RPMI8226 (cell line): Measurements from ENCODE around the gene ANKRD18A.
A peak's percentile ranks its signal among the peaks of the same experiment; 100 is the strongest.
"Not testable (repeated sequence)": the region's sequence is repeated elsewhere in the genome, so short reads cannot be mapped to it uniquely, and the experiment has no call there.

ENCODE experiments used
- DNase-seq: peaks from one replicate; pipeline ENCODE4 v3.0.0-alpha.2; 2015

ANKRD18A gene

DNA sequence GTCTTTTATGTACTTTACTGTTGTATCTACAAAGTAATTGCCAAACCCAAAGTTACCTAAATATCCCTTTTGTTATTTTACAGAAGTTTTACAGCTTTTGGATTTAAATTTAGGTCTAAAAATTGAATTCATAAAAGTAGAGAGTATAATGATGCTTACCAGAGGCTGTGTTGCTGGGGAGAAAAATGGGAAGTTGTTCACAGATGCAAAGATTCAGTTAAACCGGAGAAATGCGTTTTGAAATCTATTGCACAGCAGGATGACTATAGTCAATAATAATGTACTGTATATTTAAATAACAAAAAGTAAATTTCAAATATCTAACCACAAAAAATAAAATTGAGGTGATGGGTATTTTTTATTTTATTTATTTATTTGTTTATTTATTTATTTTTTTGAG lies 2.6 kb upstream of the ANKRD18A start:
- DNase-seq = no peak

DNA sequence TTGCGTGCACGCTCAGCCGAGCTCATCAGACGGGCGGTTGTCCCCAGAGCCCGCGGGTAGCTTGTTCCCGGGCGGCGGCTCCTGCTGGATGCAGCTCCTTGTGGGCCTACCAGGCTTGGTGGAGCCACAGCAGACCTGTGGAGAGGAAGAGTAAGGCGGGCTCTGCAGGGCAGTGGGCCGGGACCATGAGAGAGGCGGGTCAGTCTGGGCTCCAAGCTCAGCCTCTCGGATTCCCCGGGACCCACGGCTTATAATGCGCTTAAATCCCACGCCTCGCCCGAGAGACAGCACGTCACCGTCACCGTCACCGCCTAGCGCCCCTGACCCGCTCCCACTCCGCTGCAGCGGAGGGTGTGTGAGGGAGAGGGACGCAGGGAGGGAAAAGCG lies 1.9 kb upstream of the ANKRD18A start:
- DNase-seq = no peak

DNA sequence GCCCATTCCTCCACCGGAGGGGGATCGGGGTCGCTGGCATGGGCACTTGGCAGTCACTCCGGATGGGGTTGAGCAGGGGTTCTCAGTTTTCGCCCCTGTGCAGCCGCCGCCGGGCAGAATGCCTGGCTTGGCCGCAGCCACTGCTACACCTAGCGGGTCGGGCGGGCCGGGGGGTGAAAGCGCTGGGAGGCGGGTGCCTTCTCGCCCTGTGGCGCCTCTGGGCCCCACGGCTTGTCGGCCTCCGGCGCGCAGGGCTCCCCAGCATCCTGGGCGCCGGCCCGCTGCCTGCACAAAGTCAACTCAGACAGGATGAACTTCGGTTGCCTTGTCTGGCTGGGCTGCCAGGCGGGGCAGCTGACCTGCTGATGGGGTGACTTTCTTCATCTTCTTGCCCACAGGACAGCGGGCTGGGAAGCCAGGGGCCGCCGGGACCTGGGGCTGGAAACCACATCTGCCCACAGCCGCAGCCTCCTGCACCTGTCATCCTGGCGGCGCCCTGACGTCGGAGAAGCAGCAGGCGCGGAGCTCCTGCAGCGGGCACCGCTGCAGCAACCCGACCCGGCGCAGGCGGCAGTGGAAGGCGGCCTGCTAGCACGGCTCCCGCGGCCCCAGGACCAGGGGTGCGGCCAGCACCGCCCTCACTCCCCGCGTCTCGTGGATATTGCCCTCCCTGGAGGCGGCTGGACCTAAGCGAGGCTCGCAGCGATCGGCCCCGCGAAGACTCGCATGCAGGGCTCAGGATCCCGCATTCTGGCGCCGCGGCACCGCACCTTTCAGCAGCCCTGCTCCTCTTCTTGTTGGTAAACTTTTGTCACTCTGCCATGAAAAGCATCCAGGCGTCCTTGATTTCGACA lies 1.3 kb upstream of the ANKRD18A start:
- peak; percentile 61 for DNase-seq

DNA sequence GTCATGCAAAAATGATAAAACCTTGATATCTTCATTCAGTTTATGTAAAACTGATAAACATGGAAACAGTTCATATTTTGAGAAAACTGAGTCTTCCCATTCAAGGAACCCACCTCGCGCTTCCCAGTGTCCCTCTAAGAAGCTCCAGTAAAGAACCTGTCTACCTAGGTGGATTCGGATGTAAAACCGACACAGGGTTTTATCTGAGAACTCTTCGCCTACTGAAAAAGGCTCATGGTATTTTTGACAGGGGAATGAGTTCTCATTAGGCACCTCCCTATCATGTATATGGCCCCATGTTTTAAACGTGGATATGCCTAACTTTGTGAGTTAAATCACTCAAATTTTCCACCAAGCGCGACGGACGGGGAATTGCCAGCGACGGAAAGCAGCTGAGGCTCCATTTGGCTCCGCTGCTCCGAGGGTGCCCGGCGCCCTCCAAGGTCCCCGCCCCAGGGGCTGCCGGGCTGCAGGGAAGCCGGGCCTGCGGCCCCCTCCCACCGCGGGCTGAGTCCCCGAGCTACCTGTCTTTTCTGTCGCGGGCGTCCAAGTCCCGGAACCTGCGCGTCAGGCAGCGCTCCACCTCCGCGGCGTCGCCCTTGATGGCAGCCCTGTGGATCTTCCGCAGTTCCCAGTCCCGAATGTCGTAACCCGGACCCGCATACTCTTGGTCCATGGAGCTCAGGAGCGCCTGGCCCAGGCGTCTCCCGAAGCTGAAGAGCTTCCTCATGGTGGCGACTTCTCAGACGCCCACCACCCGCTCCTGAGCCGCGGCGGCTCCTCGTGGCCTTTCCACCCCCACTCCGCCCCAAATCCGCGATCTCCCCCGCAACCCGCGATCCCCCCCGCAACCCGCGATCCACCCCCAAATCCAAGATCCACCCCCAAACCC lies 594 bp downstream of the ANKRD18A start:
- no peak for DNase-seq

DNA sequence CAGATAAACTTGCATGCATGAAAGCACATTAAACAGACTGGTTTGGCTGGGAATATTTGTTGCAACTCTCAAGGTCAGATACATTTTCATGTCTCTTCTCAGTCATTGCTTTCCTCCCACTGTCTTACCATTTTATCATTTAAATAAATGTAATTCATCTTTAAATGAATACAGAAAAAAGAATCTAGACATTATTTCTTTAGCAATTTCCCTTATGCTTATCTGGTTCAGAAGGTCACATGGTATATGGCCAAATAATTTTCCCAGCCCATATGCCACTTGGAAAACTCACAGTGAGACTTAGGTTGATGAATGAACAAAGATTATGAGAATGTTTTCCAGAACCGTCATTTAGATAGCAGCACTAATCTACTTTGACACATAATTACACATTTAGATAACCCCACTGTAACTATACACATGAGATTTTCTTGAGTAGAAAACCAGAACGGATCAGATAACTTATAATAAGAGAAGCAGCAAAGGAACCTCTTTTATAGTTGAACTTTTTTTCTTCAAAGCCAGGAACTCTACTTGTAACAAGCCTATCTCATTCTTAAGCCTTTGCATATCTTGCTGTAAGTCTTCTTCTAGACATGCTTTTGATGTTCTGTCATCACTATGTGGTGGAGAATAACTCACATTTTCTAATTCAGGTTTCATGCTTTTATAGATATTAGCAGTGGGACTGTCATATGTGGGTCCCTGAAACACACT lies 22.2 kb downstream of the ANKRD18A start:
- not testable (repeated sequence) for DNase-seq

DNA sequence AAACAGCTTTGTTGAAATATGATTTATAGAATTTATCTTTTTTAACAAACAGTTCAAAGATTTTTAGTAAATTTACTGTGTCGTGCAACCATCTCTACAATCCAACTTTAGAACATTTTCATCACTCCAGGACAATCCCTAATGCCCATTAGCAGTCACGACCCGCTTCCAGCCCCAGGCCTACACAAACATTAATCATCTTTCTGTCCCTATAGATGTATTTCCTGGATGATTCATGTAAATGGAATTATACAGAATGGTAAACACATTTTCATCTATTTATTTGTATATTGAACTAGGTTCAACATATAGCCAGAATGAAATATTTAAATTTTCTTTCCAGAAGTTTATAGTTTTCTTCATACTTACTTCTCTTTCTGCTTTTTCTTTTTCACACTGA lies 25.3 kb downstream of the ANKRD18A start:
- not testable (repeated sequence) for DNase-seq

DNA sequence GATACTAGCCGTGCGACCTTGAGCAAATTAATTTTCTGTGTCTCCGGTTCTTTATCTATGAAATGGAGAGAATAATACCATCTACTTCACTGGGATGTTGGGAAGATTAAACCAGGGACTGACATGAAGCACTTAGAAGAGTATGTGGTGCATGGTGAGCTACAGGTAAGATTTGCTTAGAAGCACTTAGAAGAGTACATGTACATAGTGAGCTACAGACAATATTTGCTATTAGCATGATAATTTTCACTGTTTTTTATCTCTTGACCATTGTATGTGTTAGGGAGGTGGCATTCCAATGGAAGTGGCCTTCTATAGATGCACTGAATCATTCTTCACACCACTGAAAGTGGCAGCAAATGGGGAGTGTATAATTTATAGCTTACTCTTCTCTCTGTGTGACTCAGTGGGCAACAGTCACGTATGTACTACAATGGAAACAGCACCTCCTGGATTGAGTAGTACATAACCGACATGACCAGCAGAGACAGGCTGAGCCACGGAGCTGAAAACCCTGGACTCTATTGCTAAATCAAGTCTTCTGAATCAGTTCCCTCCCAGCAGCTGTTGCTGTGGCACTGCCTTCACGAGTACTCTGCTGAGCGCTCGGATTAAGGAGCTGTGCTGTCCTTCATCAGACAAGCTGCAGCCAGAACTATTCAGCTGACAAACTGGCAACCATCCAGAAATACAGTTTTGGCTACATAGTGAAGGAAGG lies 28.9 kb downstream of the ANKRD18A start:
- DNase-seq = peak; percentile 4

DNA sequence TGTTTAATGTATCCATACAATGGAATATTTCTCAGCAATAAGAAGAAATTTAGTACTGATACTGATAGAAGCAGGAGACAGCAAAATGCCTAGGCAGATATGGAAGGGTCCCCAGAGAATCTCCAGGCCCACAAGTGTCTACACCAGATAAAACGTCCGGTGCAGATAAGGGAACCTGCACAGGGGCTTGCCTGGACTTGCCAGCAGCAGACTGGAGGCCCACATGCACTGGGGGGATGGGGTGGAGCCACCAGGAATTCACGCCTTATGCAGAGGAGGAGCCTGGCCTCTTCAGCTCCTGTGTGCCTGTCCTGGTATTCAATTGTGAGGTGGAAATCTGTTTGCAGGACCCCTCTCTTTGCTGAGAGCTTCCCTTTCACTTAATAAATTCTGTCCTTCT lies 36.6 kb downstream of the ANKRD18A start:
- DNase-seq = not testable (repeated sequence)

DNA sequence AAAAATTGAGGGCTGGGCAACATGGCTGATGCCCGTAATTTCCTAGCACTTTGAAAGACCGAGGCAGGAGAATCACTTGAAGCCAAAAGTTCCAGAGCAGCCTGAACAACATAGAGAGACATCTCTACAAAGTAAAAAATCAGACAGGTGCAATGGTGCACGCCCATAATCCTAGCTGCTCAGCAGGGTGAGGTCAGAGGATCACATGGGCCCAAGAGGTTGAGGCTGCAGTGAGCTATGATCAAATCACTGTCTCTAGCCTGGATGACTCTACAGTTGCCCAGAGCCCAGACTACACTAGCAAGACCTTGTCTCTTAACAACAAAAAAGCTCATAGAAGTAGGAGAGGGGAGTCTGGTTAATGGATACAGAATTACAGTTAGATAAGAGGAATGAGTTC lies 40.3 kb downstream of the ANKRD18A start:
- not testable (repeated sequence) for DNase-seq

DNA sequence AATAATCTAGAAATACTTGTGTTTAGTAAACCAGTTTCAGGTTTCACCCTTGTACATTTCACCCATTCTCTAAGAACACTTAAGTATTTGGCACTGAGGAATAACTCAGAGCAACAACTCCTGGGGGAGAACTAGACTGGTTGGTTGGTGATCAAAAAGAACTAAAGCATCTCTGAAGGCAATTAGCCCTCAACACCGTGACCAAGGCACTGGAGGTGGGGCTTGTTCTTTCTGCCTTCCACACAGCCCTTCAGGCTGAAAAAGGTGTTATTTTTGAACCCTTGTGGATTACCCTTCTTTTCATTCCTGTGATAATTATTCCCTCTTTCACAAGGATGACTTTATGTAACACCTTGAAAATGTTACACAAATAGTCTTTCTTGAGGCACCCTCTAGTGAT lies 44.2 kb downstream of the ANKRD18A start:
- DNase-seq = not testable (repeated sequence)

DNA sequence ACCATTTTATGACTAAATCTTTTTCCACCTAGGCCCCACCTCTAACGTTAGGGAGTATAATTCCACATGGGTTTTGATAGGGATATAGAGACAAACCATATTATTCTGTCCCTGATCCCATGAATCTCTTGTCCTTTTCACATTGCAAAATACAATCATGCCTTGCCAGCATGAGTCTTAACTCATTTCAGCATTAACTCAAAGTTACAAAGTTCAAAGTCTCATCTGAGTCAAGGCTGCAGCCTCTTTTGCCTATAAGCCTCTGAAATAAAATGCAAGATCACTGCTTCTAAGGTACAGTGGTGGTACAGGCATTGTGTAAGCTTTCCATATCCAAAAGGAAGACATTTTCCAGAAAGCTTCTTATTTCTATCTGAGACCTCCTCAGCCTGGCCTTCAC lies 54.3 kb downstream of the ANKRD18A start:
- DNase-seq = not testable (repeated sequence)

DNA sequence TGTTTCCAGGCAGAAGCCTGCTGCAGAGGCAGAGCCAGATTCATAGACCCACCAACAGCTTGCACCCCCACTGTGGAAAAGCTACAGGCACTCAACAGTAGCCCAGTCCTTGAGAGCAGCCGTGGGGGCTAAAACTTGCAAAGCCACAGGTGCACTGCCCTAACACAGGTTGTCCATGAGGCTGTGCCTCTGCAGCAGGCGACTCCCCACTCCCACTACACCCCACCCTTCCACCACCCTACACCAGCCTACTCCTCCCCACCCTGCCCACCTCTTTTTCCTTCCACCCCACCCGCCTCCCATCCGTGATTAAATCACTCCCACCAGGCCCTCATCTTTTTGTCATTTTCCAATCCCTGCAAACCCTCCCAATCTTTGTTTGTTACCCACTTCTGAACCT lies 55.2 kb downstream of the ANKRD18A start:
- DNase-seq = not testable (repeated sequence)

DNA sequence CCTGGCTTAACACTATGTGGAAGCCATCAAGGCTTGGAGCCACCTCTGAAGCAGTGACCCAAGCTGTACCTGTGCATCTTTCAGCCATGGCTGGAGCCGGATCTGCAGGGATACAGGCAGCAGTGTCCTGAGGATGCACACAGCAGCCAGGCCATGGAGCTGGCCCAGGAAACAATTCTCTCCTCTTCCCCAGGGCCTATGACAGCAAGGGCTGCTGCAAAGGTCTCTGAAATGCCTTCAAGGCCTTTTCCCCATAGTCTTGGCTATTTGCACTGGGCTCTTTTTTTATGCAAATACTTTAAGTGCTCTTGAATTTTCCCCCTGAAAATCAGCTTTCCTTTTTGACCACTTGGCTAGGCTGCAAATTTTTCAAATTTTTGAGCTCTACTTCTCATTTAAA lies 56.5 kb downstream of the ANKRD18A start:
- DNase-seq = not testable (repeated sequence)

DNA sequence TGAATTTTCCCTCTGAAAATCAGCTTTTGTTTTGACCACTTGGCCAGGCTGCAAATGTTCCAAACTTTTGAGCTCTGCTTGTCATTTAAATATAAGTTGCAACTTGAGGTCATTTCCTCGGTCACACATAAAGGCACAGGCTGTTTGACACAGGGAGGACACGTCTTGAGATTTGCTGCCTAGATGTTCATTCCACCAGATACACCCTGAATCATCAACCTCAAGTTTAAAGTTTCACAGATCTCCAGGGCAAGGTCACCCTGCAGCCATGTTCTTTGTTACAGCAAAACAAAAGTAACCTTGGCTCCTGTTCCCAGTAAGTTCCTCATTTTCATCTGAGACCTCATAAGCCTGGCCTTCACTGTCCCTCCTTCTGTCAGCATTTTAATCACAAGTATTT lies 59.3 kb downstream of the ANKRD18A start:
- DNase-seq = peak; percentile 24

DNA sequence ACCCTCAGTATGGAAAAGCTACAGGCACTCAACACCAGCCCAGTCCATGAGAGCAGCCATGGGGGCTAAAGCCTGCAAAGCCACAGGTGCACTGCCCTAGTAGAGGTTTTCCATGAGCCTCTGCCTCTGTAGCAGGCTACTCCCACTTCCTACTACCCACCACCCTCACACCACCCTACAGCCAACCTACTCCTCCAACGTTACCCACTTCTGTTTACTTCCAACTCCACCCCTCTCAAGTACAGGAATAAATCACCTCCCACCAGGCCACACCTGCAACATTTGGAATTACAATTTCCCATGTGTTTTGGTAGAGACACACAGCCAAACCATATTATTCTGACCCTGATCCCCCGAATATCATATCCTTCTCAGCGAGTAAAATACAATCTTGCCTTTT lies 61.2 kb downstream of the ANKRD18A start:
- DNase-seq = not testable (repeated sequence)

DNA sequence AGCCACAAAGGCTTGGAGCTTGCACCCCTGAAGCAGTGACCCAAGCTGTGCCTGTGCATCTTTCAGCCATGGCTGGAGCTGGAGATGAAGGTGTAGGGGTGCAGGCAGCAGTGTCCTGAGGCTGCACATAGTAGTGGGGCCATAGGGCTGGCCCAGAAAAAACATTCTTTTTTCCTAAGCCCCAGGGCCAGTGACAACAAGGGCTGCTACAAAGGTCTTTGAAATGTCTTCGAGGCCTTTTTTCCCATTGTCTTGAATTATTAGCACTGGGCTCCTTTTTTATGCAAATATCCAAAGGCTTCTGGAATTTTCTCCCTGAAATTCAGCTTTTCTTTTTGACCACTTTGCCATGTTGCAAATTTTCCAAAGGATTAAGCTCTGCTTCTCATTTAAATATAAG lies 62.6 kb downstream of the ANKRD18A start:
- not testable (repeated sequence) for DNase-seq

DNA sequence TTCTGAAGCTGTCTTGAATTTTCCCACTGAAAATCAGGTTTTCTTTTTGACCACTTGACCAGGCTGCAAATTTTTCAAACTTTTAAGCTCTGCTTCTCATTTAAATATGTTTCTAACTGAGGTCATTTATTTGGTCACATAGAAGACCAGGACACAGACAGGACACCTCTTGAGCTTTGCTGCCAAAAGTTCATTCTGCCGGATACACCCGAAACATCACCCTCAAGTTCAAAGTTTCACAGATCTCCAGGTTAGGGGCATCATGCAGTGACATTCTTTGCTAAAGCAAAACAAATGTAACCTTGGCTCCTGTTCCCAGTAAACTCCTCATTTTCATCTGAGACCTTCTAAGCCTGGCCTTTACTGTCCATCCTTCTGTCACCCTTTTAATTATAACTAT lies 65.4 kb downstream of the ANKRD18A start:
- DNase-seq = not testable (repeated sequence)

DNA sequence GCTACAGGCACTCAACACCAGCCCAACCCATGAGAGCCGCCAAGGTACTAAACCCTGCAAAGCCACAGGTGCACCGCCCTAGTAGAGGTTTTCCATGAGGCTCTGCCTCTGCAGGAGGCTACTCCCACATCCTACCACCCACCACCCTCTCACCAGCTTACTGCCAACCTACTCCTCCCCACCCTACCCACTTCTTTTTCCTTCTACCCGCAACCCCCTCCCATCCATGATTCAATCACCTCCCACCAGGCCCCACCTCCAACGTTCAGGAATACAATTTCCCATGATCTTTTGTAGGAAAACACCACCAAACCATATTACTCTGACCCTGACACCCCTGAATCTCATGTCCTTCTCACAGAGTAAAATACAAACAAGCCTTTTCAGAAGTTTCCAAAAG lies 67.4 kb downstream of the ANKRD18A start:
- DNase-seq = not testable (repeated sequence)

DNA sequence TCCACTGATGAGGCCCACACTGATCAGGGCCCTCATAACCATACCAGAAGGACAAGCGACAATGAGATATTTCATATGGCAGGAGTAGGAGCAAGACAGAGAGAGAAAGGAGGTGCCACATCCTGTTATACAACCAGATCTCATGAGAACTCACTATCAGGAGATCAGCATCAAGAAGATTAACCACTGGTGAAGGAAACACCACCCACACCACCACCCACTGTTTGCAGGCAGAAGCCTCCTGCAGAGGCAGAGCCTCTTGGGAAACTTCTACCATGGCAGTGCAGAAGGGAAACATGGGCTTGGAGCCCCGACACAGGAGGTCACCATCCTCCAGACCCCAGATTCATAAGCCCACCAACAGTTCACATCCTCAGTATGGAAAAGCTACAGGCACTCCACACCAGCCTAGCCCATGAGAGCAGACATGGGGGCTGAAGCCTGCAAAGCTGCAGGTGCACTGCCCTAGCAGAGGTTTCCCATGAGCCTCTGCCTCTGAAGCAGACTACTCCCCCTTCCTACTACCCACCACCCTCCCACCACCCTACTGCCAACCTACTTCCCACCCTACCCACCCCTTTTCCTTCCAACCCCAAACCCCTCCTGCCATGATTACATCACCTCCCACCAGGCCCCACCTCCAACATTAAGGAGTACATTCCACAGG lies 73.8 kb downstream of the ANKRD18A start:
- DNase-seq = not testable (repeated sequence)

DNA sequence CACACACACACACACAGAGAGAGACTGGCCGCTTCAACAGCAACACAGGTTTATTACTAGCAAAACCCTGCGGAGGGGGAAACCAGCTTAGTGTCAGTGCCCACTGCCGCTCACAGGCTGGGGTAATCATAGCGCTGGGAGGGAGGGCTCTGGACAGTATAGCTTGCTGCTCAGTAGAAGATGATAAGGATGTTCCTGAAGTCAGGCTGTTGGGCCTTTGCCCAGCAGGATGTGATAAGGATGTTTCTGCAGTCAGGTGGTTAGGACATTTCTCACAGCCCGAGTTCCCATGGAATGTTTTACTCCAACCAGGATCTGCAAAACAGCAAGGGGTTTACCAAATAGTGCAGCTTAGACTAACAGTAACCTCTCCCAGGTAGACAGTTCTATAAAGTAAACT lies 79.9 kb downstream of the ANKRD18A start:
- DNase-seq = not testable (repeated sequence)

DNA sequence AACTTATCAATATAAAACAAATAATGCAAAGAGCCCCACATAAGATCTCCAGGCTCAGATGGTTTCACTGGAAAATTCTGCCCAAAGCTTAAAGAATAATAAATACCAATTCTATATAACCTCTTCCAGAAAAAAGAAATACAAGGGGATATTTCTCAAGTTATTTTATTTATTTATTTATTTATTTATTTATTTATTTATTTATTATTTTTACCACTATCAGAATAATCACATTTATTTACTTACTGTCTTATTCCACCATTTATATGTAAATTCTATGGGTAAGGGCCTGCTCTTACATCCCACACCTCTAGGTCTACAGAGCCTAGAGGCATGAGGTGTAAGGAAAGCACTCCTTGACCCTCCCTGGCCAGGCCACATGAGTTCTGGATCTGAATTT lies 91.1 kb downstream of the ANKRD18A start:
- DNase-seq = no peak

DNA sequence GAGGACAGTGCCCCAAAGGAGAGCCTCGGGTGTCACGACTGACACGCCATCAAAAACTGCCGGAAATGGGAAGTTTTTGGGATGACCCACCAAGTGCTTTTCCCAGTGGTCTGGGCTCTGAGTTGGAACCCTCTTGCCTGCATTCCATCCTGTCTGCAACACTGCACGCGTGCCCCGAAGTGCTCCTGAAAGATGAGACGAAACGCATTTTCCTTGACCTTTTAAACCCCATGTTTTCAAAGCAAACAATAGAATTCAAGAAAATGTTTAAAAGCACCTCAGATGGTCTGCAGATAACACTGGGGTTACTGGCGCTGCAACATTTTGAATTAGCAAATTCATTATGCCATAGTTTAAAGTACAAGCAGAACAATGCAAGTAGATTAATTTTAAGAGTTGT lies 92.9 kb downstream of the ANKRD18A start:
- no peak for DNase-seq
